HG03571 (cell line): ENCODE data around the gene NCKAP5.

ENCODE experiments used
- ATAC-seq: cut with Tn5 transposase; IDR thresholded peaks from one replicate; pipeline ENCODE4 v1.9.1; 2021; ENCODE audit not compliant: unreplicated experiment

The NCKAP5 gene

DNA sequence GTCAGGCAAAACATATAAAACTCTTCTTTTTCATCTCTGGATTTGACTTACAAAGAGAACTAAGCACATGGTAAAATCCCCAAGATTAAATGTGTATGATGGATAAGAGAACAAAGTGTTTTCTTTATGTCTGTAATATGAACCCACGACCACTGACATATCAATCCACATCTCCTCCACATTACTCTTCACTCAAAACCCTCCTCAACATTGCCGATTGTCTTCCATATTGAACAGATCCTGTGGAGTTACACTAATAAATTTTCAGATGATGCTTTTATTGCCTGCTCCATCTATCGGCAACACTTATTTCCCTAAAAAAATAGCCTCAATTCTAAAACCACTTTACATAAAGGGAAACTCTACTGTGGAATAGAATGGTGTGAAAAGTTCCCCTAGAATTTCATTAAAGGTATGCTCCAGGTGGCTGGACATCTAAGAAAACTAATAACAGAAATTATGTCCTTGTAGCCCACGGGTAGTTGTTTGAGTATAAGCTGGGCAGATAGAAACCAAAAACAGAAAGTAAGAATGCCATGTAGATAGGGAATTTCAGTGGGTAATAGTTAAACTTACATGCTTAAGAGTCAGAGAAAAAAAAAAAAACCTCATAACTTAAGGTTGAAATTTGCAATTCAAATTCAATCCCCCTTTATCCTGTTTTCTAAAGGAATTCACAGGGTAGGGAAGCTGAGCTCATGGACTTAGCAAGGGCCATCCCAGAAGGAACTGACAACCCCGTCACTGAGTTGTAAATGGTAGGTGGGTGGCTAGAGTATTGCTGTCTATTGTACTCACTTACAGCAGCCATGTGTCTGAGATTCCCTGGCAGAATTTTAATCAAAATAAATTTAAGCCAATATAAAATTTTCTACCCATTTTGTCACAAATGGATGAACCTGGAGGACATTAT lies 592.8 kb downstream of the NCKAP5 start:
- no peak for ATAC-seq

DNA sequence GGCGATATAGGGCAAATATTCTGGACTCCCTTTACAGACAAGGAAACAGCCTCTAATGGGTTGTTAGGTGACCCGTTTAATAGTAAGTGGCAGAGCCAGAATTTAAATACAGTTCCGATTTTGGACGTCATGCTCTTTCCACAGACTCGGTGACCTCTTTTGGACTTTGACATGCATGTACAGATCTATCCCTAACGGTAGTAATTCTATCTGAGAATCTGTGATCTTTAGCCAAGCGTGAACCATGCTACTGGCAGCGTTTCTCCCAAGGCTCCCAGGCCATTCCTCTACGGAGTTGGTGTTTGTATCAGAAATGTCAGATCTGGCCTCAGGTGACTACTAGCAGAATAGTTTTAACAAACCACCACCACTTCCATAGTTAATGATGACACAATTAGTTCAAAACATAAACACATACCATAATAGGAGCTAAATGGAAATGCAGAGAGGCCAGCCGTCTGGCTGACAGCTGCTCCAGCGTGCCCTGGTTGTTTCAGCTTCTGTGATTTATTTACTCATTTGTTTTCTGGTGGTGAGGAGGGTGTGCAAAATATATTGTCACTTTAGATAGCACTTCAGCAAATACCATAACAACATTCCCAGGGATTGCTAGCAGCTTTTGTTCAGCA lies 593.7 kb downstream of the NCKAP5 start:
- ATAC-seq = no peak

DNA sequence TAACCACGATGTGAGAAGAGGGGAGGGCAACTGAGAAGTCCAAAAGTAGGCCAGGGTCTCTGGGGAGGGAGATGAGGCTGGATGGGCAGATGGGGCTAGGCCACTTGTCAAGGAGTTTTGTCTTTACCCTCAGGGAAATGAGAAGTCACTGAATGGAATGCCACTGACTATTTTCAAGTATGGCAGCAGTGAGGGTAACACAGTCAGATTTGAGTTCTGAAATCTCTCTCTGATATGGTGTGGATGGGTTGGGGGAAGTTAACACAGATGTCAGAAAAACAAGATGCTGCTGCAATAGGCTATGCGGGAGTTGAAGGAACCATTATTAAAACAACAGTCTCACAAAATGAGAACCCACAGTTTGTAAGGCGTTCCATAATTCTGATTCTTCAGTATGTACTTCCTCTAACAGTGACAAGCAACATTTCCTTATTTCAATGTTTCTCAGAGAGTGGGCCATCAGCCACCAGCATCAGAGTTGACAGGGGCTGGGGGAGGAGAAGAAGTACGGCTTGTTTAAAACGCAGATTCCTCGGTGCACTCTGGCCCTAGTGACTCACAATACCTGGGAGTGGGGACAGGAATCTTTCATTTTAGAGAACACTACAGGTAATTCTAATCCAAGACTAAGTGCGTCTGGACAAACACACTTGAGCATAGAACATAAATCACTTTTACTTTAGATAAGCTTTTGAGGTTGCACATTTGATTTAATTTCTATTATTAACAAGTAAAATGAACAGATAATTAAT lies 596.8 kb downstream of the NCKAP5 start:
- ATAC-seq = no peak

DNA sequence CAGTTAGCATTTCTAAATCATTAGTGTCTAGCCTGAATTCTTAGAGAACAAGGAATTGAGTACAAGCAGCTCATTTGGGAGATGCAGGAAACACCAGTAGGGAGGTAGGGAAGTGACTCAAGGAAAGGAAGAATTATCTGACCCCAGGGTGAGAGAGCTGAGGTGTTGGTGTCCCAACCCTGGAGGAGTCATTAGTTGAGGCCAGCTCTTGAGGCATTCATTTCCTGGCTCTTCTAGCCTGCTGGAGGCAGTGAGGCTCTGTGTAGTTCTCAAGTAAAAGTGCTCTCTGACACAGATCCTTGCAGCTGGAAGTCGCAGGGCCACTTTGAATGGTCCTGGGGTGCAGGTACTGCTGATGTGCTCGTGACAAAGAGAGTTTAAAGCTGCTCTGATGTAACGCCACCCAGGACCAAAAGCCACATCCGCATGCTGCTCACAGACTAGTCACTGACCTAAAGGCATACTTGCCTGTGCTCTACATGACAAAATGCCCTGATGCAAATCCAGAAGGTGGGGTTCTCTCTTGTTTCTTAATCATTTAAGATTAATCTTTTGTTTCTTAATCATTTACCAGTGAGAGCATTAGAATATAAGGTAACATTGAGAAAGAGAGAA lies 598.8 kb downstream of the NCKAP5 start:
- no peak for ATAC-seq

DNA sequence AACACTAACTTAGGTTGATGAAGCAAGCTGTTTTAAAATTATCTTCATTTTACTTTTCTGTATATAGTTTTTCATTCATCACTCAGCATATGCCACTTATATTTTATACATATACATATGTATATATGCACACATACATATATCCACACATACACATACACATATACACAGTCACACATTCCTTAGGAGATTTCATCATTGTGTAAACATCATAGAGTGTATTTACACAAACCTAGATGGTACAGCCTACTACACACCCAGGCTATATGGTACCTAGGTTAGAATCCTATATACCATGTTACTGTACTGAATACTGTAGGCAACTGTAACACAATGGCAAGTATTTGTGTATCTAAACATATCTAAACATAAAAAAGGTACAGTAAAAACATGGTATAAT lies 602.8 kb downstream of the NCKAP5 start:
- no peak for ATAC-seq

DNA sequence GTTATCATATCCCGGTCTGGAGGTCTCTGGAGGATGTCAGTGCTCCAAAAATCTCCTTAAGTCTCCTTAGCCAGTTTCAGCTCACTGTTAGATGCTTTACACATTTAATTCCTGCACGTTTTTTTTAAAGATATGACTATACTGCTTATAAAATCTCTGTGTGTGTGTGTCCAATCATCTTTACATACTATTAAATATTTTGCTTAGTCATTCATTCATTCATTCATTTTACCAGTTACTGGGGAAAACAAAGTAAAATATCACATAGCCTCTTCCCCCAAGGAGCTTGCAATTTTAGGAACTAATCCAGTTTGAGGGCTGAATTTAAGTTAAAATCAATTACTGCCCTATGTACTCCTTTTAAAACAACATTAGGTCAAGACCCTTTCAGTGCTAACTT lies 605.1 kb downstream of the NCKAP5 start:
- no peak for ATAC-seq

DNA sequence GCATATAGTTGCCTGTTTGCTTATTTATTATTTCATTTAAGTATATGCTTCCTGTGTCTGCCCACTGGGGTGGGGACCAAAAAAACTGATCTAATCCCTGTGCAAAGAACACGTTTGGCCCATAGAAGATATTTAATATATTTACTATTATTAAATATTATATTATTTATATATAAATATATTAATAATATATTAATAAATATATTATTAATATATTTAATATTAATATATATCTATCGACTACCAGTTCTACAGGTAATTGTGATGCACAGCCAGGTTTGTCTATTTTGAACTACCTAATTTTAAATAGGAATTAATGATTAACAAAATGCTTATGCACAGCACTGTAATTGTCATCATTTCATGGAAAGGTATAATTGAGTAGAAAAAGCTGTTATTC lies 609.4 kb downstream of the NCKAP5 start:
- no peak for ATAC-seq

DNA sequence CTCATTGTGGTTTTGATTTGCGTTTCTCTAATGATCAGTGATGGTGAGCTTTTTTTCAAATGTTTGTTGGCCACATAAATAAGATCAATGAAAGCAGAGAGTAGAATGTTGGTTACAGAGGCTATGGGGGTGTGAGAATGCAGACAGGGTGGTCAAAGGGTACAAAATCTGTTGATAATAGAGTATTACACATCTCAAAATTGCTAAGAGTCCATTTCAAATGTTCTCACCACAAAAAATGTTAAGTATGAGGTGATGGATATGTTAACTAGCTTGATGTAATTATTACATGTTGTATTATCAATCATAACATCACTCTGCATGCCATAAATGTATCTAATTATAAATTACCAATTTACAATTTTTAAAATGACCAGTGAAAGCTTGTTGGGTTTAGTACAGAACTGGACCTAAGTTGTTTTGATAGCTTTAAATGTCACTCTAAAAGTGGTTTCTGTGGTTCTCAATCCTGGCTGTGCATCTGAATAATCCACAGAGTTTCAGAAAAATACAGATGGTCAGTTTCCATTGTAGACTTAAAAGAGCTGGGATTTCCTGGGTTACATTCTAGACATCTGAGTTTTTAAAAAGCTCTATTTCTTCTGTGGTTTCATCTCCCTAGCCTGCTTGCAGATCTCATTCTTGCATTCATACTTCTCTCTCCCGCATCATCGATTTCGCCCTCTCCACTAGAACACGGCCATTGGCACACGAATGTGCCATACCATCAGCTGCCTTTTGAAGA lies 612.2 kb downstream of the NCKAP5 start:
- ATAC-seq = no peak

DNA sequence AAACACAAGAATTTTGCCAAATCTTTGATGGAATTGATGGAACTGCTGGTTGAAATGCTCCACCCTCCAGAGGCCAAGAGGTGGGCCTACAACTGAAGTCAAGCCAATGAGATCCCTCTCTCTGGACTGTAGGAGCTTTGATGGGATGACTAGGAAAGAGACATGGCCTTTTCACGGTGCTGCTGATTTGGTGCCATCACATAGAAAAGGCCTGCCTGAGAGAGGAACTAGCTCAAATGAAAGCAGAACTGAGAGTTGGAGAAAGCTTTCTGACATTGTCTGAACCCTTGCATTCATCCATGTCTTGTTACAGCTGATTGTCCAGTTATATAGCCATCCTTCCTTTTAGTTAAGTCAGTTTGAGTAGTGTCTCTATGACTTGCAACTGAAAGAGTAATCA lies 614.5 kb downstream of the NCKAP5 start:
- peak; percentile 77 for ATAC-seq

DNA sequence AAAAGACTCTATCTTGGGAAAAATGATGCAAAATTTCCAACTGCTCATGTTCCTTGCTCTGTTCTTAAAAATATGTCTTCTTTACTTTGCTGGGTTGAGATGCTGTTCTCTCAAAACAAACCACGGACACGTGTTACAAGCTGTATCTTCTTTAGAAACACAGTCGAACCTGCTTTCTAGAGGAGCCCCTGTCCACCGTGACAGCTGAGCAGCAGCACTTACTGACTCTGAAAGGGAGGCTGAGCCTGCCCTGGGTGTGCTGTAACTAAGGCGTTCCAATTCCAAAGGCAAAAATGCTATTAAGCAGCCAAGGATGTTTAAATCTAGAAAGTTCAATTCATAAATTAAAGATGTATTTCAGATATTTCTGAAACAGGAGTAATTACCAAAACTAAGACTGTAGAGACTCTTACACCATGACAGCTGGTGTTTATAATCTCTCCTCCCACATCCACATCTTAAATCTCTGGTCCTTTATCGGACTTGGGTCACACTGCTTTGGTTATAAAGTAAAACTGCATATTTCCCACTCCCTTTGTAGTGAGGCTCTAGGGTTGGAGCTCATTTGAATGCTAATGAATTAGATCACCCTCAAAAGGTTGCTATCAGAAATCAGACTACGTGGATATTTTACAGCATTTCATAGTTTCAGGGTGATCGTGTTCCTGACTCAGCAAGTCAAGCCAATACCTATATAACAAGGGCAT lies 617.1 kb downstream of the NCKAP5 start:
- no peak for ATAC-seq

DNA sequence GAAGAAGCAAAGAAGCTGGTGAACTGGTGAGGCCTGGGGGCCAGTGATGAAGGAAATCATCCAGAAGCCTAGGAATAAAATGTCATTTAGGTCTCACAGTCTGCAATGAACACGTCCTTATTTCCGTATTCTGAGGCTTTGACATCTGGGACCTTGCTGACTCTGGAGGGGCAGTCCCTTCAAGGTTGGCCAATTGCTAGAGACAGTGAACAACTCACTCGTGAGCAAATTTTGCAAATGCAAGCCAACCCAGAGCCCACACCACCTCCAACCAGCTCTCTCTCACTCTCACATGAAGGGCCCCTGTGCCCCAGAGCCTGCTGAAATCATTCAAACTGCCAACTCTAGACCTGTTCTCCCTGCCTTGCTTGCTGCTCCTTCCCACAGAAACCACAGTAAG lies 619.2 kb downstream of the NCKAP5 start:
- ATAC-seq = no peak

DNA sequence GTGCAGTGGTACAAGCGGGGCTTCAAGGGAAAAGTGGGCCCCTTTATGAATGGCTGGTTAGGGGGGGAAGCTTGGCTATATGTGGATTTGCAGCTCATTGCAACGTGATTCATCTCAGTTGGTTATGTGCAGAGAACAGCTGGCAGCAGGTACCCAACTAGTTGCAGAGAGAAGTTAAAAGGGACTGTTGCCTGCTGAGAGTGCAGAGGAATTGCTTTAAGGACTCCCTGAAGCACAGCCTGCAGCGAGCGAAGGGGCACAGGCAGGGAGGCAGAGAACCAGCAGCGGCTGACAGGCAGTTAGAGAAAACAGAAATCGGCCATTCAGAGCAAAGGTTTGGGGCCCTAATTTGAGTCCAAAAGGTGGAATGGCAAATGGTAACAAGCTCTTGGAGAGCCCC lies 620.1 kb downstream of the NCKAP5 start:
- no peak for ATAC-seq

DNA sequence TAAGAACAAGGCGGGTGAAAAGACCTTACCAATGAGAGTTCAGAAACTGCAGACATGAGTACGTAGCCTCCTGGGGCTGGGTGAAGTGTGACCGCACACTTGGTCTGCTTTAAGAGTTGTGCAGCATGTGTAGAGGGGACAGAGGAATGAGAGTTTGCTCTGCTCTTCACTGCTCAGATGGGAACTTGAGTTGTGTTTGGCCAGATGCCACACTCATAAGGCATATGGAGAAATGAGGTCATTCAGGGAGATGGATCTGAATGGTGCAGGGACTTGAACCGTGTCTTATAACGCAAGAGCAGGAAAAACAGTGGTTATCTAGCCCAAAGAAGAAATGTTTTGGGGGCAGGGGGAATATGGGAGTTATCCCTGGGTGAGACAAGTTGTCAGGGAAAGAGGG lies 624.4 kb downstream of the NCKAP5 start:
- no peak for ATAC-seq

DNA sequence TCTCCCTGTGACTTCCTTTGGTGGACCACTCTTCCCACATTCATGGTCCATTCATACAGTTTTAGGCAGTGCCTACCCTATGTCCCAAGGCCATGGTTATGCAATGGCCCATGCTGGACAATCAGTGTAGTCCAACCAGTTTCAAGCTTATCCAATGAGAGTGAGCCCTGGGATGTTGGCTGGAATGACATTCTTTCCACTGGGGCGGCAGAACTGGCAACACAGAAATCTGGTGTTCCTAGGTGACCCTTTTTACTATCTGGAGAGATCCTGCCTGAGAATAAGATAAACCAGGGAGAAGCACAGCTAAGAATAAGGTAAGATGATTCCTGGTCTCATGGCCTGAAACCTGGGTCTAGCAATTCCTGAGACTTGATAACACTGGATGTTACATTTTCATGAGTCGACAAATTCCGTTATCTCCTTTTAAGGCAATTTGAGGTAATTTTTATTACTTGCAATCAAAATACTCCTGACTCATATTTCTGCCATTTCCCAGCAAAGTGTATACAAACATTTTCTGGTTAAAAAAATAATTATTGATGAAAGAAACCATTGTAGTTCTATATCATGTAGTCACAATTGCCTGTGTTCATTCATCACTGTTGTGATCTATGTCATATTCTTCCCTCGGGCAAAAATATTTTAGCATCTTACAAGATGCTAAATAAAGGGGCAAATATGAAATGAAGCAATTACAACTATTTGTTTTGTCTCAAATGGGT lies 626.8 kb downstream of the NCKAP5 start:
- ATAC-seq = no peak

DNA sequence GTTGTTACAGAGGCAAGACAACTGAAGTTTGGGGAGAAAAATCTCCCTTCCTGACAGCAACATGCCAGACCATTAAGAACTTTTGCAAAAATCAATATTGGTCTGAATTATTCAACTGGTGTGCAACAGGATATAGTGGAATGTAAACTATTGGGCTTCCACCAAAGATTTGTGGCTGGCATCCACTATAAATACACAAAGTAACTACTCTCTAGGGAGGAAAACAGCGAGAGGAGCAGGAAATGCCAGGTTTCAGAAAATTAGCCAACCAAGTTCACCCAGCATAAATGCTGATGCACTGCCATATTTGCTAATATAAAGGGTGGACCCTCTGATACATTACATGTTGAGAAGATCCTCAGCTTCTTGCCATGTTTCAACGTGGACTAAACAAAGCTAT lies 630.6 kb downstream of the NCKAP5 start:
- ATAC-seq = no peak

DNA sequence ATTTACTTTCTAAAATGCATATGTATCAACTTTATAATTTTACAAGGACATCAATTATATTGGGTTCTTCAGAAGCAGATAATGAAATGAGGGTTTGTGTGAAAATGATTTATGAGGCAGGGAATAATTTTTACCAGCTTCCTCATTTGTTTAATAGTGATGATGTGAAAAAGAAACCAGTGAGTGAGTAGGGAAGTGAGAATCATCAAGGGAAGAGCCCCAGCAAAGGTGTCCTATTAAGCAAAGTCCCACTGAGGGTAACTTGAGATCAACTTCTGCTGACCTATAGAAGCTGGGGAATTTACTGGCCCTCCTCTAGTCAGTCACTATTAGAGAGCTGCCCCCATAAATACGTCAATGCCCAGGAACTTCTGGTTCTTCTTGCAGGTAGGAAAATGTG lies 631.5 kb downstream of the NCKAP5 start:
- no peak for ATAC-seq

DNA sequence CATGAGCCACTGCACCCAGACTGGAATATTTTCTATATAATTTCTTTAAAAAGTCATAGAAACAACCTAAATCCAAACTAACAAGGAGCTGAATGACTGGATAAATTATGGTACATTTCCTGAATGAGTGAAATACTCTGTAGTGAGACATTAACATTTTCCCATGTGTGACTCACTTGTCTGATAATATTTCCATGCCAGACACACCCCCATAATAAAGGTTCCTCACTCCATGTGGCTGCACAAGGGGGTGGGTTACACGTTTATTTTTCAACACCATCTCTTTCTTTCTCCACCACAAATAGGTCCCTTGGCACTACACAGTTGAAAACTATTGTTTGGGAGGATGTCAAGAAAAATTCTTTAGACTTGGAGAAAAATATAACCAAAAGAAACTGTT lies 632.0 kb downstream of the NCKAP5 start:
- no peak for ATAC-seq

DNA sequence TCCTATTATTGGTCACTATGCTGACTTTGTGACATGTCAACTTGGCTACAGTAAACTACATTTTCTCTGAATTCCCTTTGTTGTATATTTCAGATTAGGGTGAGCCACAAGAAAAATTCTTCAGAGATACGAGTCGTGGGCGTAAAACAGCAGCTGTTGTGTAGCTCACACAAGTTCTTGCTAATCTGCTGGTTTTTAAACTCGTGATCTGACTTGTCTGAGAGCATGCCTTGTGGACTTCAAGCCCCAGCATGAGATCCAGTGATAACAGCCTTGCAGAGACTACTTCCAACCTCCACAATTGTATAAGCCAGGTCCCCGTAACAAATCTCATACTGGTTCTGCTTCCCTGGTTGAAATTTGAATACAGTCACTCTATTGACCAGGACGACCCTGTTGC lies 638.5 kb downstream of the NCKAP5 start:
- no peak for ATAC-seq

DNA sequence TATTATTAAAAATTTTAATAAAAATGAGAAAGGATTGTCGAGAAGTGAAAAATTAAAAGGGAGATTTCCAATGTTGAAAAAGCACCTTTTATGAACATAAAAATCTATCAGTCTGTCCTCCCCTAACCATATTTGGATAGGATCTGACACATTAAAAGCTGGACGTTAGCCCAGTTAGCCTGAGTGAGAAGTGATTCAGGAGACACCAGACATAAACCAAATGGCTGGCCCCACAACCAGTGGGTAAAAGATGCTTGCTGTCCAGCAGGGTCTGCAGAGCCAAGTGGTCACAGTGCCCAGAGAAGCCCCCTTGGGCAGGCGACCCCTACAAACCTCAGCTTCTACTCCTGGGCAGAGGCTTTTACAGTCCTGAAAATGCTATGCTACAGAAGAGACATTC lies 644.5 kb downstream of the NCKAP5 start:
- no peak for ATAC-seq
